Left colon (tissue), 2 donors: ENCODE measurements around the gene GFRA1. TPM values are rescaled to one million over a fixed set of nuclear protein-coding genes. Genes with fewer than 3 reads are reported as not detected.

Source experiments
- ATAC-seq: fragments of 200-7000 bp; cut with Tn5 transposase; one replicate; pipeline ENCODE4 v1.9.1; 2020; ENCODE audit warnings: mild to moderate bottlenecking, moderate library complexity
- DNase-seq, 2 donors: peaks; one replicate each; pipeline ENCODE4 v3.0.0-alpha.2; 2020
- intact Hi-C, 2 donors: fragments of 100-400 bp; cut with DNase I in 1 of 2; cut with micrococcal nuclease in 1 of 2; formaldehyde crosslinking; loops; one replicate each; pipeline versions ENCODE4 v1.11.2 to v1.14.0; 2022; cut with DNase I, micrococcal nuclease
- total RNA-seq, 2 donors: library from RNA; stranded (reverse); fragmentation: NEBNext Ultra II Directional; extraction: Animal tissue kit (Norgen Biotek cat#: 25700); gene quantifications; one replicate each; pipeline ENCODE4 v1.2.1, GENCODE V29; 2021
- donor health status: DM: no; HTN: no; CAD: no.
- donor health status: DM: yes; HTN: yes; CAD: no.

Gene GFRA1
- total RNA-seq, 2 donors from 2014 or later: 2.6 to 5.1 TPM

- intact Hi-C loops: no loop called here
- DNase-seq: peak in 1 of 2 donors; percentile 7
- ATAC-seq: no peak
Measured at GRCh38 chr10:116274064-116274904, 1.3 kb upstream of the GFRA1 start.

- intact Hi-C loops: no loop called here
- DNase-seq: peak in 1 of 2 donors; percentile 13
Measured at GRCh38 chr10:116271593-116272439, 1.2 kb downstream of the GFRA1 start.

GRCh38 chr10:116270771-116271592 lies 2.0 kb downstream of the GFRA1 start:
- no peak for ATAC-seq
- DNase-seq: peak in 1 of 2 donors; percentile 5
- intact Hi-C loops: no loop called here

More at GRCh38 chr10:116271593-116272439, 1.2 kb downstream of the GFRA1 start:
- no peak for ATAC-seq

- DNase-seq (no peak), ATAC-seq (no peak)
- intact Hi-C loops: no loop called here
Measured at GRCh38 chr10:116270126-116270770, 2.8 kb downstream of the GFRA1 start.

GRCh38 chr10:116269619-116270018 lies 3.4 kb downstream of the GFRA1 start:
- intact Hi-C loops: no loop called here

GRCh38 chr10:116268976-116269375 lies 4.0 kb downstream of the GFRA1 start:
- ATAC-seq (no peak), DNase-seq (no peak)
- intact Hi-C loops: no loop called here

More at GRCh38 chr10:116269619-116270018, 3.4 kb downstream of the GFRA1 start:
- DNase-seq: no peak
- ATAC-seq: no peak

GRCh38 chr10:116265686-116266085 lies 7.3 kb downstream of the GFRA1 start:
- intact Hi-C loops: no loop called here
- DNase-seq: no peak

GRCh38 chr10:116263870-116264655 lies 8.9 kb downstream of the GFRA1 start:
- DNase-seq (no peak), ATAC-seq (no peak)
- intact Hi-C loops: no loop called here

More at GRCh38 chr10:116265686-116266085, 7.3 kb downstream of the GFRA1 start:
- ATAC-seq: no peak

GRCh38 chr10:116262678-116263077 lies 10.3 kb downstream of the GFRA1 start:
- intact Hi-C loops: no loop called here
- ATAC-seq: no peak

GRCh38 chr10:116260599-116260998 lies 12.4 kb downstream of the GFRA1 start:
- DNase-seq (no peak), ATAC-seq (no peak)
- intact Hi-C loops: no loop called here

More at GRCh38 chr10:116262678-116263077, 10.3 kb downstream of the GFRA1 start:
- DNase-seq: no peak

GRCh38 chr10:116259638-116260037 lies 13.4 kb downstream of the GFRA1 start:
- DNase-seq: no peak
- no peak for ATAC-seq
- intact Hi-C loops: no loop called here

- DNase-seq: no peak
- no peak for ATAC-seq
- intact Hi-C loops: no loop called here
Measured at GRCh38 chr10:116257785-116258184, 15.2 kb downstream of the GFRA1 start.

- intact Hi-C loops: no loop called here
- ATAC-seq (no peak), DNase-seq (no peak)
Measured at GRCh38 chr10:116256752-116257259, 16.2 kb downstream of the GFRA1 start.

- ATAC-seq: no peak
- no peak for DNase-seq
- intact Hi-C loops: no loop called here
Measured at GRCh38 chr10:116255886-116256751, 16.9 kb downstream of the GFRA1 start.

GRCh38 chr10:116254422-116255155 lies 18.4 kb downstream of the GFRA1 start:
- DNase-seq: no peak
- intact Hi-C loops: no loop called here
- ATAC-seq: no peak

GRCh38 chr10:116253716-116254115 lies 19.3 kb downstream of the GFRA1 start:
- ATAC-seq (no peak), DNase-seq (no peak)
- intact Hi-C loops: no loop called here
